ENCODE measurements around the gene DNAH17.

The DNAH17 gene, protein sequence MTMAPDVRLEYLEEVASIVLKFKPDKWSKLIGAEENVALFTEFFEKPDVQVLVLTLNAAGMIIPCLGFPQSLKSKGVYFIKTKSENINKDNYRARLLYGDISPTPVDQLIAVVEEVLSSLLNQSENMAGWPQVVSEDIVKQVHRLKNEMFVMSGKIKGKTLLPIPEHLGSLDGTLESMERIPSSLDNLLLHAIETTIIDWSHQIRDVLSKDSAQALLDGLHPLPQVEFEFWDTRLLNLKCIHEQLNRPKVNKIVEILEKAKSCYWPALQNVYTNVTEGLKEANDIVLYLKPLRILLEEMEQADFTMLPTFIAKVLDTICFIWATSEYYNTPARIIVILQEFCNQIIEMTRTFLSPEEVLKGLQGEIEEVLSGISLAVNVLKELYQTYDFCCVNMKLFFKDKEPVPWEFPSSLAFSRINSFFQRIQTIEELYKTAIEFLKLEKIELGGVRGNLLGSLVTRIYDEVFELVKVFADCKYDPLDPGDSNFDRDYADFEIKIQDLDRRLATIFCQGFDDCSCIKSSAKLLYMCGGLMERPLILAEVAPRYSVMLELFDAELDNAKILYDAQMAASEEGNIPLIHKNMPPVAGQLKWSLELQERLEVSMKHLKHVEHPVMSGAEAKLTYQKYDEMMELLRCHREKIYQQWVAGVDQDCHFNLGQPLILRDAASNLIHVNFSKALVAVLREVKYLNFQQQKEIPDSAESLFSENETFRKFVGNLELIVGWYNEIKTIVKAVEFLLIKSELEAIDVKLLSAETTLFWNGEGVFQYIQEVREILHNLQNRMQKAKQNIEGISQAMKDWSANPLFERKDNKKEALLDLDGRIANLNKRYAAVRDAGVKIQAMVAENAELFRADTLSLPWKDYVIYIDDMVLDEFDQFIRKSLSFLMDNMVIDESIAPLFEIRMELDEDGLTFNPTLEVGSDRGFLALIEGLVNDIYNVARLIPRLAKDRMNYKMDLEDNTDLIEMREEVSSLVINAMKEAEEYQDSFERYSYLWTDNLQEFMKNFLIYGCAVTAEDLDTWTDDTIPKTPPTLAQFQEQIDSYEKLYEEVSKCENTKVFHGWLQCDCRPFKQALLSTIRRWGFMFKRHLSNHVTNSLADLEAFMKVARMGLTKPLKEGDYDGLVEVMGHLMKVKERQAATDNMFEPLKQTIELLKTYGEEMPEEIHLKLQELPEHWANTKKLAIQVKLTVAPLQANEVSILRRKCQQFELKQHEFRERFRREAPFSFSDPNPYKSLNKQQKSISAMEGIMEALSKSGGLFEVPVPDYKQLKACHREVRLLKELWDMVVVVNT (N-terminal part only)

DNA sequence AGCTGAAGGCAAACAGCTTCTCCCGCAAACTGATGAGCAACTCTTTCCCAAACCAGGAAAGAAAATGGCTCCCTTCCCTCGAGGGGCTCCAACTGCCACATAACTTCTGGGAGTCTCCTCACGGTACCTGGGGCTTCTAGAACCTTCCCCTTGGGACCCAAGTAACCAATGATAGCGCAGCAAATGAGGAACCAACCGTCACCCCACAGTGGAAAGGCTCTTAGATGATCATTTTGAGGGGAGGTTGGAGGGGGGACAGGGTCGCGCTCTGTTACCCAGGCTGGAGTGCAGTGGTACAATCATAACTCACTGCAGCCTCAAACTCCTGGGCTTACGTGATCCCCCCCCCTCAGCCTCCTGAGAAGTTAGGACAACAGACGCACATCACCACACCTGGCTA is at the start of gene DNAH17:
Gene DNAH17 (minus strand): TSS at position 101 of the 400 bp plus-strand sequence. CDS start 2,339 bp downstream, outside the sequence.
- DNase-seq (ENCODE audit: low spot score), result no peak

DNA sequence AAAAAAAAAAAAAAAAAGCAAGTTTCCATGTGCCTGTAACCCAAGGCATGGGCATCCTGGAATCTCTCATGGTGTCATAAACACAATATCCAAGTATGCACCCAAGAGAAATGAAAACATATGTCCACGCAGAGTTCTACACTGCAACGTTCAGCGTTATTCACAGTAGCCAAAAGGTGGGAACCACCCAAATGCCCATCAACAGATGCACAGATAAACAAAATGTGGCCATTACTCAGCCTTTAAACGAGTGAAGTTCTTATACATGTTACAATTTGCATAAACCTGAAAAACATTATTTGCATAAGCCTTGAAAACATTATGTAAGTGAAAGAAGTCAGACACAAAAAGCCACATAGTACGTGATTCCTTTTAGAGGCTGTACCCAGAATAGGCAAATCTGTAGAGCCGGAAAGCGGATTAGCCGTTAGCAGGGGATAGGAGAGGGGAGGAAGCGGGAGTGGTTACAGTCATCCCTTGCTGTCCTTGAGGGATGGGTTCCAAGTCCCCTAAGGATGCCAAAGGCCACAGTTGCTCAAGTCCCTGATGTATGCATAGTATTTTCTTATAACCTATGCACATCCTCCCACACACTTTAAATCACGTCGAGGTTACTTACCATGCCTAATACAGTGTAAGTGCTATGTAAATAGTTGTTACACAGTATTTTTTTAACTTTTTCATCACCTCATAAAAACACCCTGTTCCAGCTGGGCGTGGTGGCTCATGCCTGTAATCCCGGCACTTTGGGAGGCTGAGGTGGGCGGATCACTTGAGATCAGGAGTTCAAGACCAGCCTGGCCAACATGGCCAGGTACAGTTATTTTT is 47.3 kb upstream of the DNAH17 start:
- DNase-seq (ENCODE audit: low spot score), result no peak

DNA sequence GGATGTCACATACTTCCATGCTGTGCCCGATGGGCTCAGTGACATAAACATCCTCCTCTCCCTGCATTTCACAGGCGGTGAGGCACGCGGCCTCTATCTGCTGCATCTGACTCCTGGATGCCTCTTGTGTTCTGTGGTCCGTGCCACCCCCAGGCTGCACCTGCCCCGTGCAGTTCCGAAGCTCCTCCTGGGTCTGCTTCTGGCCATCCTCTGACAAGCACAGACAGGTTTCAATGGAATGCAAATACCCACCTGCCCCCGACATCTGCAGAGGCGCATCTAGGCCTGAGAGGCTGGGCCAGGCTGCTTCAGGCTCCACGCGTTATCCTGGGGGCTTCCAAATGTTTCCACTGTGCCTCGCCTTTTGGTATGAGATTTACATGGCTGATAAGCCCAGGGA is 46.3 kb upstream of the DNAH17 start:
- no peak for DNase-seq (ENCODE audit: low spot score)

DNA sequence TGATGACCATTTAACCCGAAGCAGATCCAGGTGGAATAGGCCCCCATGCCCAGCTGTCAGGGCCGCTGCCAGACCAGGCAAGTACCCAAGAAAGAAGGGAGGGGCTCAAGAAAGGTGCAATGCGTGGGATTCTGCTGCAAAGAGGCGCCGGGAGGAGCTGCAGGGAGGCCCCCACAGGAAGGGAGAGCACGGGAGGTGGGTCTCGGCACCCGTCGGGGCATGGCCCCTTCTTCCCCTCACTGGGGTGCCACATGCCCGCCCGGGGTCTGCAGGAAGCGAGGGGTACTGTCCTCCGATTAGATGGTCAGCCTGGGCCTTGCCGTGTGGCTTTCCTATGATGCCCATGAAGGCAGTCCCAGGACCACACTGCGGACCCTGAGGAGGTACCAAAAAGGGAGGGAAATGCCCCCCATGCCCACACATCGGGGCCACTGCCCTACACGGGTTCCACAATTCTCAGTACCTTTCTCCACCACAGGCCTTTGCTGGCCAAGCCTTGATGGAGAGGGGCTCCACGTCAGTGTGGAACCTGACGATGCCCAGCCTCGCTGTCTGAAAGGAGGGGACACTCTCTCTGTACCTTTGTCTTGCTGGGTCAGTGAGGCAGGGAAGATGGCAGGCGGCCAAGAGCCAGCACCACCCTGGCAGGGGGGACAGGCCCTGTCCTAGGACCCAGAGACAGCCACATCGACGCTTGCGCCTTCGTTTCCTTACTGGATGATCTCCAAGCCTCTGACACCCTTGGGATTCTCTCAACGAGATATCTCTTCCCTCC is 45.5 kb upstream of the DNAH17 start:
- DNase-seq (ENCODE audit: low spot score), result no peak

DNA sequence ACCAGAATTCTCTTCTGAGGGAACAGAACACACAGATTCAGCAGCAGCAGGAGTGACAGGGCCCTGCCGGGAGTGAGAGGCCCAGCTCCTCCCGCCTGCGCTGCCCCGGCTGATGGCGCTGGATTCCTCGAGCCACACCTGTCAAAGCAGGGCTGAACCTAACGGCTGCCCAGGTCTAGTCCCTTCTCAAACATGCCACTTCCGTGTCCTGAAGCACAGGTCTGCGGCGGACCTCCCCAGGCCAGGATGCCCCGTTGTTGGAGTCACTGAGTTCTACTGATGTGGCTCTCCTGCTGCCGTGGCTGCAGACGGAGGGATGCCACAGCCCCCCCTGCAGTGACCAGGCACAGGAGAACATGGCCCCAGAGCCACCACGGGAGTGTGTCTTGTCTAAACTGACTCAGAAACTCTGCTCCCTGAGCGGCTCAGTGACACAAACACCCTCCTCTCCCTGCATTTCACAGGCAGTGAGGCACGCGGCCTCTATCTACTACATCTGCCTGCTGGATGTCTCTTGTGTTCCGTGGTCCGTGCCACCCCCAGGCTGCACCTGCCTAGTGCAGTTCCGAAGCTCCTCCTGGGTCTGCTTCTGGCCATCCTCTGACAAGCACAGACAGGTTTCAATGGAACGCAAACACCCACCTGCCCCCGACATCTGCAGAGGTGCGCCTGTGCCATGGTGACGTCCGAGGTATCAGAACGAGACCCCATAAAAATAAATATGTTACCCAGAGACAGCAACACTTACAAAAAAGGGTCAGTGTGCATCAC is 44.7 kb upstream of the DNAH17 start:
- no peak for DNase-seq (ENCODE audit: low spot score)

DNA sequence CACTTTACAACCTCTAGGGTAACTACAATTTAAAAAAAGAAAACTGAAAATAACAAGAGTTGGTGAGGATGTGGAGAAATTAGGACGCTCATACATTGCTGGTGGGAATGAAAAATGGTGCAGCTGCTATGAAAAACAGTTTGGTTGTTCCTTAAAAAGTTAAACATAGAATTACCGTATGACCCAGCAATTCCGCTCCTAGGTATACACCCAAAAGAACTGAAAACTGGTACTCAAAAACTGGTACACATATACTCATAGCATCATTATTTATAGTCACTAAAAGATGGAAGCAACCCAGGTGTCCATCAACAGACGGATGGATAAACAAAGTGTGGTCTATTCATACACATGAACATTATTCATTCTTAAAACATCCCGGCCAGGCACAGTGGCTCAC is 42.9 kb upstream of the DNAH17 start:
- DNase-seq (ENCODE audit: low spot score), result no peak

DNA sequence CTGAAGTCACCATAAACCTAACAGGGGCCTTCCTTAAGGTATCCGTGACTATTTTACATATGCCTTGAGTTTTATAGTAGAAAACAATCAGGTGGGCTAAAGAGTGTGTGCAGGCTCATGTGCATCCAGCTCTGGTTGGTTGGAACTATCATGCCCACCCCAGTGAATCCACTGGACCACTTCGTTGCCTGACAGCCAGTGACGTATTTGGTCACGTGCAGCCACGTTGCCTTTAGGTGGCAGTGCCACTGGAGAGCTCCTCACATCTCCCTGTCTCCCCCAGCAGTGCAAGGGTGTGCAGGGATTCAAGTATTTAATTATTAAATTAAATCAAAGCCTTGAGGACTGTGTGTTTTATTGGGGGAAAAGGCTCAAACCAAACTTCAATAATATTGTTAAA is 42.1 kb upstream of the DNAH17 start:
- no peak for DNase-seq (ENCODE audit: low spot score)

DNA sequence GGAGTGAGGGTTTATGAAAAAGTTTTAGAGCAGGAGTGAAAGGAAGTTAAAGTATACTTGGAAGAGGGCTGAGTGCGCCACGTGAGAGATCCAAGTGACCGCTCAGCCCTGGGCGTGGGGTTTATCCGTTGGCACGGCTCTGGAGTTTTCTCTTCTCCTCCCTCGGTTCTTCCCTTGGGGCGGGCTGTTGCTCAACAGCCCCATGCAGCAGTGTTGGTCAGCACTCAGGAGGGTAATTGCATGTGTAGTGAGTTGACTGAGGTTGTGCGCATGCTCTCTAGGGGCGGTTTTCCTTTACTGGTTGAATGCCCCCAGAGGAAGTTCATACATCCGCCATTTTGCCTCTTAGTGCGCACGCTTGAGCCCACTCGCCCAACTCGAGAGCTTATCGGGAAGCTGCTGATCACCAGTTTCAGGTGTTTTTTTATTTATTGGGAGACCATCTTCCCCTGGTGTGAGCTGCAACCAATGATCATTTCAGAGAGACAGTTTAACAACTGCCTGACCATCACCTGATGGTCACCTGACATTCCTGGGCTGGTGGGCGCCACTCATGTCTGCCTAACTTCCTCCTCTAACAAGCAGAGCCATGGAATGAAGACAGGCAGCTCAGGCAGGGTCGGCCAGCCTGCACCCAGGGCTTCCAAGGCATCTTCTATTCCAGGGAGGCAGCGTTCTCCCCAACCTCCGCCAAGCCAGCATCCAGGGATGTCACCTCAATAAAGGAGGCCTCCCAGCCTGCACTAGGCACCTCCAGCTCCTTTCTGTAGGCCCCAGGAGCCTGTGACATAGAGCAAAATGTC is 41.3 kb upstream of the DNAH17 start:
- DNase-seq (ENCODE audit: low spot score), result no peak

DNA sequence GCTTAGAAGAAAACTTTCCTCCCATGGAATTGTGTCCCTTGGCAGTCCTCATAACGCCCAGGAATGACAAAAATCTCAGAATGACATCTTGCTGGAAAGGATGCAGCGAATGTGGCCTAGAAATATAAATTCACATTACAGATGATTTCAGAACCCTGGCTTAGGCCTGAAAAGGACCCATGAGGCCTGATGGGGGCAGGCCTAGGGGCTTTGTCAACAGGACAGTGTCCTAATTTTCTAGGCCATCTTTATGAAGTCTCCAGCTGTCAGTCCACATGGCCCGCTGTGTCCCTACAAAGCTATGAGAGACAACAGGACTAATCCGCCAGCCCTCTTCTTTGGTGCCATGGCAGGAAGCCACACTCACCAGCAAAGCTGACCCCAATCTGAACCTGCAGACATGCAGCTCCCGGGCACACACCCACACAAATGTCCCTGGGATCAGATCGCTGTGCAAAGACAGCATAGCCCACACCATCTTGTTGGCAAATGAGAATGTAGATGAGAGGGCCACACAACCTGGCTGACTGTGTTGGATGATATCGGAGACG is 40.4 kb upstream of the DNAH17 start:
- no peak for DNase-seq (ENCODE audit: low spot score)

DNA sequence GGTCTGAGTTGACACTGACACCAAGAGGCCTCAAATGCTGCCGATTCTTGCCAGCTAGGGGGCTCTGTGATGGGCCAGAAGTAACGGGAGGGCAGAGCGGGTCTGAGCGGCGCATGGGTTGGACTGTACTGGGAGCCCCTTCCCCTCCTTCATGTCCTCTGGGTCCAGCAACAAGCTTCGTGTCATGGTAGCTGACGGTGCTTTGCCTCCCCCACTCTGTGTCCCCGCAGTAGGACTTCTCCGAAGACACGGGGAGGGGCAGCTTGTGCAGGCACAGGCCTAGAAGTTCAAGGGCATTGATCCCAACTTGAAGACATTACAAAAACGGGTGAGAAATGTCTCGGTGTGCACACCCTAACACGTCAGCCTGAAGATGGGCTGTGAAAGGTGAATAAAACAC is 39.8 kb upstream of the DNAH17 start:
- no peak for DNase-seq (ENCODE audit: low spot score)

DNA sequence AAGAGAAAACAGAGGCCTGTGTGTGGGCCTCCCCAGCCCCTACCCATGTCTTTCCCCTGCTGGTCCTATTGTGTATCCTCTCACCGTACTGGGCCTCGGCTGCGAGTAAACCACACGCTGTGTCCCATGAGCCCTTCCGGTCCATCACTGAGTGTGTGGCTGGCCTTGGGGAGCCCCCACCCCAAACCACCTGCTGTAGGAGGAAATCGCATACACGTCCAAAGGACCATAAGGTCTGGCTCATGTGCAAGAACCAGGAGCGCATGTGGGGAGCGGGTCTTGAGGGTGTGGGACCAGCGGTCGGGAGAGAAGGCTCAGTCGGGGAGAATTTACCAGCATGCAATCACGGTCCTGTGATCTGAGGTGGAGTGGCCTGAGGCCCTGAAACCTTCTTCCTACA is 38.4 kb upstream of the DNAH17 start:
- no peak for DNase-seq (ENCODE audit: low spot score)

DNA sequence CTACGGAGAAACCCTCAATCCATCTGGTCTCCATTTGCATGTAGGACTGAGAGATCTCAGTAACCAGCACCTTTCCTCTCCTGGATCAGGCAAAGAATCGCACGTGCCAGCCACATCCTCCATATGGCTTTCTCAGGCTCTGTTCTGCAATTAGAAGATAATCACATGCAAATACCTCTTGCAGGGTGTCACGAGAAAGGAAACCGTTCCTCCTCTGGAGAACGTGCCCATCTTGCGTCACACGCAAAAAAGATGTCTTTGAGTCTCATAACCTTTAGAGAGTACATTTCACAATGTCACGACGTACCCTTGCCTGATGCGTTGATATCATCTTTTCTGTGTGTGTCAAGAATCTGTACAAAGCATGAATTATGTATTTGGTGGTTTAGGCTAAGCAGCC is 36.2 kb upstream of the DNAH17 start:
- DNase-seq (ENCODE audit: low spot score), result no peak

DNA sequence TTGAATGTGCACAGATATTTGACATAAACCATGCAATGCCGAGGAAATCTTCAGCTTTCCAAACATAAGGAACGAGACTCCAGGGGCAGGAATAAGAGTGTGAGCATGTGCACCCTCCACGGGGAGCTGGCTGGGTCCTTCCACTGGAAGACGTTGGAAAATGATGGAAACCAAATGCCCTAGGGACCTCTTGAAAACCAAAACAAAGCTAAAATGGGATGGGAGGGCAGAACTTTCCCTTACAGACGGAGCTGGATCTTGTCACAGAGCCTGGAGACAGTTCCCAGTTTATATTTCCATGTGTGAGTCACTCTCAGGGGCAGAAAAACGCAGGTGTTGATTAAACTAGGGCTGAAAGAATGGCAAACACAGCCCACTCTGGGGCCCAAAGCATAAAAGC is 34.4 kb upstream of the DNAH17 start:
- no peak for DNase-seq (ENCODE audit: low spot score)

DNA sequence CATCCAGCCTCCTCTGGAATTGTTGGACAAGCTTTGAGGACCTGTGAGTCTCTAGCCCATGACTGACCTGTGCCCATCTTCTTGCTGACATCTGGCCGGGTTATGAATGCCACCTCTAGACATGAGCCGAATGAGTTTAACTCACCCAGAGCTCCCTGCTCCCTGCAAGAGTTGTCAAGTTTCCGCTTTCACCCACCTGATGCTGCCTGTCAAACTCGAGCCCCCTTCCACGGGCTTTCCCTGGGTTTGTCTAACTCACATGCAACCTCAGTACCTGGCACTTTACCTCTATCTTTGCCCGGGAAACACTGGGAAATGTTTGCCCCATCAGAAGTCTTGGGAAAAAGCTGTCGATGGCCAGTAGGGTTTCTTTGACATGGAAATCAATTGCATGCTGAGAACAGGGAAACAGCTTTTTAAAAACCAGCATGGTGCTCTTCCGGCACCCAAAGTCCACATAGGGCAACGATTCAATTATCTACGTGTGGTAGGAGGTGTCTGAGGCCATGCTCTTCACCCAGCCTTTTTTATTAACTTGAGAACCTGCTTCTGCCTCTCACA is 33.8 kb upstream of the DNAH17 start:
- DNase-seq (ENCODE audit: low spot score), result no peak

DNA sequence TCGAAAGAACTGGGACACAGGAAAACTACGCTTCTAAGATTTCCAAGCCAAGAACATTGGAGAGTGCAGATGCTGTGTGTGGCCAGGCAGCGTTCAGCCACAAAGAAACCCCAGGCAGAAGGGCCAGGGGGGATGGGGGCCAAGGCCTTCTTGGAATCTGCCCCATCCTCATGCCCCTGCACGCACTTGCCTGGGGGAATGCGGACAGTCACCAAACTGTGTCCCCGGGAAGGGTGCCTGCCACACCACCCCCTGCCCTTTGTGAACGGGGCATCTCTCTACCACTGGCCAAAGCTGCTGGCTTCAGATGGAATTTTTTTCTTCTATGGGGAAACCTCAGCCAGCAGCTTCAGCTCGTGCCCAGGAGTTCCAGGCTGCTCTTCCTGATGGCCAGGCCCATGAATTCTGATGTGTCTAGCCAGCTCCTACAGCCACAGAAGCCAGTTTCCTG is 32.0 kb upstream of the DNAH17 start:
- no peak for DNase-seq (ENCODE audit: low spot score)

DNA sequence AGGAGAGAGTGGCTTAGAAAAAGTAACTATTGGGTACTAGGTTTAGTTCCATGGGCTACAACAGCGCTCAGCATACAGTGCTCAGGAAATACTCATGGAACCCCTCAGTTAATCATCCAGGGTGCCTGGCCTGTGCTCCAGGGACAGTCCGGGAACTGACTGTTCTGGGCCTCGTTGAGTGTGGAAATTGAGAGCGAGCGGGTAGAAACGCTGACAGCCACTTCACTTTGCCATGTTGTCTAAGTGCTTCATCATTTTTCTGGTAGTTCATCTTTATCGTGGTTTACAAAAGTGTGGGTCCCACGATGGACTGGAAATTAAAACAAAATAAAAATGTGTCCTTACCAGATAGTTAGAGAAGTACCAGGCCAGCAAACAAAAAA is 31.6 kb upstream of the DNAH17 start:
- no peak for DNase-seq (ENCODE audit: low spot score)

DNA sequence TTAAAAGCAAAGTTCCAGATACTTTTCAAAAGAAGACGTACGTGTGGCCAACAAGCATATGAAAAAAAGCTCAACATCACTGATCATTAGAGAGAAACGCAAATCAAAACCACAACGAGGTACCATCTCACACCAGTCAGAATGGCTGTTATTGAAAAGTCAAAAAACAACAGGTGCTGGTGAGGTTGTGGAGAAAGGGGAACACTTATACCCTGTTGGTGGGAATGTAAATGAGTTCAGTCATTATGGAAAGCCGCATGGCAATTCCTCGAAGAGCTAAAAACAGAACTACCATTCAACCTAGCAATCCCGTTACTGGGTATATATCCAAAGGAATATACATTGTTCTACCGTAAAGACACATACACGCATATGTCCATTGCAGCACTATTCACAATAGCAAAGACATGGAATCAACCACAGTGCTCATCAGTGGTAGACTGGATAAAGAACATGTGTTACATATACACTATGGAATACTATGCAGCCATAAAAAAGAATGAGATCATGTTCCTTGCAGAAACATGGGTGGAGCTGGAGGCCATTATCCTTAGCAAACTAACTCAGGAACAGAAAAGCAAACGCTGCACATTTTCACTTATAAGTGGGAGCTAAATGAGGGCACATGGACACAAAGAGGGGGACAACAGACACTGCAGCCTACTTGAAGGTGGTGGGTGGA is 31.1 kb upstream of the DNAH17 start:
- DNase-seq (ENCODE audit: low spot score), result no peak

DNA sequence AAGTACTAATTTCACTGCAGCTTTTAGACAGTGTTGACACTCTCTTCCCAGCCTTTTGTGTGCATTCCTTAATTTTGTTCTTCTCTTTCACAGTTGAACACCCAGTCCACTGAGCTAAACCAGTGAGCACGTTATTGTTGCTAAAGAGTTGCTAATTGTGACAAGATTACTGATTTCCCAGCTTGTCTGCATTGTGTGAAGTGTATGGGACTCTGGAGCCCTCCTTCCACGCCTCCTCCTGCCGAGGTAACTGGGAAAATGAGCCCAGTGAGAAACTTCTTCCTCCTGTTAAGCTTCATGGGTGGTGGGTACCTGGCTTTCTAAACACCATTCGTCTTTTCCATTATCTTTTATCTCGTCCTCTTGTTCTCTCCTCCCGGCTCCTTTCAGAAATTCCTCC is 29.8 kb upstream of the DNAH17 start:
- no peak for DNase-seq (ENCODE audit: low spot score)
